GM19099 (cell line): ENCODE results near the gene DHRSX.

Experiments used
- POLR2A ChIP-seq: IDR thresholded peaks from 3 replicates; pipeline ENCODE4 v1.6.1; 2011; ENCODE audit warnings: low read depth; ENCODE audit not compliant: insufficient read length; ENCODE audit errors: extremely low read depth

The DHRSX gene

GRCh38 chrX:2327423-2327822 is 173.4 kb downstream of the DHRSX start:
- TF ChIP-seq POLR2A: no peak

GRCh38 chrX:2325076-2325784 is 175.5 kb downstream of the DHRSX start:
- TF ChIP-seq POLR2A: peak; percentile 61

- TF ChIP-seq POLR2A: no peak
Measured at GRCh38 chrX:2324151-2324550, 176.6 kb downstream of the DHRSX start.

- TF ChIP-seq POLR2A: no peak
Measured at GRCh38 chrX:2321411-2321810, 179.4 kb downstream of the DHRSX start.

GRCh38 chrX:2320580-2321327 is 180.0 kb downstream of the DHRSX start:
- no peak for TF ChIP-seq POLR2A

- no peak for TF ChIP-seq POLR2A
Measured at GRCh38 chrX:2320089-2320488, 180.7 kb downstream of the DHRSX start.

- TF ChIP-seq POLR2A: no peak
Measured at GRCh38 chrX:2318371-2318770, 182.4 kb downstream of the DHRSX start.

- no peak for TF ChIP-seq POLR2A
Measured at GRCh38 chrX:2317527-2318055, 183.2 kb downstream of the DHRSX start.

GRCh38 chrX:2316534-2316933 is 184.2 kb downstream of the DHRSX start:
- TF ChIP-seq POLR2A: no peak

GRCh38 chrX:2315434-2315833 is 185.3 kb downstream of the DHRSX start:
- no peak for TF ChIP-seq POLR2A

- no peak for TF ChIP-seq POLR2A
Measured at GRCh38 chrX:2314831-2315365, 185.9 kb downstream of the DHRSX start.

- TF ChIP-seq POLR2A: no peak
Measured at GRCh38 chrX:2313864-2314640, 186.7 kb downstream of the DHRSX start.

- TF ChIP-seq POLR2A: no peak
Measured at GRCh38 chrX:2311501-2311900, 189.3 kb downstream of the DHRSX start.

GRCh38 chrX:2301901-2302300 is 198.9 kb downstream of the DHRSX start:
- TF ChIP-seq POLR2A: no peak

GRCh38 chrX:2299871-2300270 is 200.9 kb downstream of the DHRSX start:
- no peak for TF ChIP-seq POLR2A

- TF ChIP-seq POLR2A: no peak
Measured at GRCh38 chrX:2286731-2287130, 214.0 kb downstream of the DHRSX start.

- no peak for TF ChIP-seq POLR2A
Measured at GRCh38 chrX:2284601-2285000, 216.2 kb downstream of the DHRSX start.
